Measurements from ENCODE around the gene ITGB1.

The ITGB1 gene

DNA sequence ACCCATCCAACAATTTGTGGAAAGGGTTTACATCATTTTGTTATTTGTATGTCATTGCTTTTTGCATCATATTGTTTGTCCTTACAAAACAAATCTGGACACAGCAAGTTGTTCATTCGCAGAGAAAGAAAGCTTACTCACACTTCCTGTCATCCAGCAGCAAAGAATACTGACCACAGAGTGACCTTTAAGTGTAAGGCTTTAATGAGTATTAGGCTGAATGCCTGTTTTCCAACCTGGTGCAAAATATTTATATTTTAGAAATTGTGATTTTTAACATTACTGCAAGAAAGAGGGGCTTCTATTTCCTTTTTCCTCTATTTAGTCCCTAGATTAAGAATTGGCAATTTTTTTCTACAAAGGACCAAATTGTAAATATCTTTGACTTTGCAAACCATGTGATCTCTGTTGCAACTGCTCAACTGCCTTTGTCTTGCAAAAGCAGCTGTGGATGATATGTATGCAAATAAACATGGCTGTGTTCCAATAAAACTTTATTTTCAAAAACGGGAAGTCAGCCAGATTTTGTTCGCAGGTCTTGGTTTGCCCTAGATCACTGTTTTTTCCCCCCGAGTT, 27.8 kb upstream of the ITGB1 start:
- Histone ChIP-seq H3K27me3 (ENCODE audit: control insufficient read depth, low read length) (no peaks in the 10 kb centered on the region), H3K9me3 (ENCODE audit: control insufficient read depth, insufficient read depth, low read length) (no peaks in the 10 kb centered on the region), H4K20me1 (ENCODE audit: control insufficient read depth, insufficient read depth, low read depth, low read length) (no peaks in the 10 kb centered on the region), H3K9me2 (replicated peaks; ENCODE audit: control insufficient read depth, low read length) (no peaks in the 10 kb centered on the region), H3K27ac (ENCODE audit: low read depth, low read length) (peak overlapping the region; percentile 72), H3K79me2 (ENCODE audit: control insufficient read depth, low read length) (peaks cover under 1% of the 10 kb centered on the region; the same call in 1 of the 2 replicates), H3F3A (ENCODE audit: control insufficient read depth, insufficient read depth) (peaks cover 13% of the 10 kb centered on the region), H3K4me2 (ENCODE audit: low read length) (peak overlapping the region; percentile 55), H3K36me3 (ENCODE audit: control insufficient read depth, low read length) (no peaks in the 10 kb centered on the region), H3K4me1 (ENCODE audit: control insufficient read depth, low read length) (peaks cover 82% of the 10 kb centered on the region), H3K4me3 (ENCODE audit: low read length) (peak overlapping the region; percentile 36)
- TF ChIP-seq CTCF (IDR thresholded peaks at IDR 0.05; ENCODE audit: low read depth, low read length, poor library complexity, severe bottlenecking) (no peak), EZH2phosphoT487 (IDR thresholded peaks at IDR 0.05; ENCODE audit: borderline replicate concordance, low read length) (no peak)

- no peaks in the 10 kb centered on the region for H3K27me3 ChIP-seq (ENCODE audit: control insufficient read depth, low read length)
- H3K4me1 ChIP-seq (ENCODE audit: control insufficient read depth, low read length): peaks cover 83% of the 10 kb centered on the region
- peak overlapping the region; percentile 72 for H3K27ac ChIP-seq (ENCODE audit: low read depth, low read length)
- H3F3A ChIP-seq (ENCODE audit: control insufficient read depth, insufficient read depth): peaks cover 14% of the 10 kb centered on the region
- no peaks in the 10 kb centered on the region for H3K36me3 ChIP-seq (ENCODE audit: control insufficient read depth, low read length)
- H3K9me3 ChIP-seq (ENCODE audit: control insufficient read depth, insufficient read depth, low read length): no peaks in the 10 kb centered on the region
- H3K4me3 ChIP-seq (ENCODE audit: low read length): peak overlapping the region; percentile 36
- peak overlapping the region; percentile 55 for H3K4me2 ChIP-seq (ENCODE audit: low read length)
- H3K79me2 ChIP-seq (ENCODE audit: control insufficient read depth, low read length): peaks cover 4% of the 10 kb centered on the region; the same call in 1 of the 2 replicates
- H4K20me1 ChIP-seq (ENCODE audit: control insufficient read depth, insufficient read depth, low read depth, low read length): no peaks in the 10 kb centered on the region
- no peak for TF ChIP-seq EZH2phosphoT487 (IDR thresholded peaks at IDR 0.05; ENCODE audit: borderline replicate concordance, low read length)
- TF ChIP-seq CTCF (IDR thresholded peaks at IDR 0.05; ENCODE audit: low read depth, low read length, poor library complexity, severe bottlenecking): no peak
- H3K9me2 ChIP-seq (replicated peaks; ENCODE audit: control insufficient read depth, low read length): no peaks in the 10 kb centered on the region
These were observed 27.3 kb upstream of the ITGB1 start for GRCh38 chr10:32985341-32985764.

GRCh38 chr10:32984003-32984600, 26.1 kb upstream of the ITGB1 start:
- peaks cover 4% of the 10 kb centered on the region; the same call in 1 of the 2 replicates for H3K79me2 ChIP-seq (ENCODE audit: control insufficient read depth, low read length)
- peak overlapping the region; percentile 91; the same call in 1 of the 2 replicates for H3K4me2 ChIP-seq (ENCODE audit: low read length)
- peaks cover 88% of the 10 kb centered on the region for H3K4me1 ChIP-seq (ENCODE audit: control insufficient read depth, low read length)
- H3K9me2 ChIP-seq (replicated peaks; ENCODE audit: control insufficient read depth, low read length): no peaks in the 10 kb centered on the region
- no peaks in the 10 kb centered on the region for H3K9me3 ChIP-seq (ENCODE audit: control insufficient read depth, insufficient read depth, low read length)
- H3K36me3 ChIP-seq (ENCODE audit: control insufficient read depth, low read length): no peaks in the 10 kb centered on the region
- H3K27ac ChIP-seq (ENCODE audit: low read depth, low read length): peak overlapping the region; percentile 85; the same call in 1 of the 2 replicates
- no peak overlapping the region for H3K4me3 ChIP-seq (ENCODE audit: low read length)
- TF ChIP-seq CTCF (IDR thresholded peaks at IDR 0.05; ENCODE audit: low read depth, low read length, poor library complexity, severe bottlenecking): no peak
- TF ChIP-seq EZH2phosphoT487 (IDR thresholded peaks at IDR 0.05; ENCODE audit: borderline replicate concordance, low read length): no peak
- peaks cover 14% of the 10 kb centered on the region for H3F3A ChIP-seq (ENCODE audit: control insufficient read depth, insufficient read depth)
- H4K20me1 ChIP-seq (ENCODE audit: control insufficient read depth, insufficient read depth, low read depth, low read length): no peaks in the 10 kb centered on the region
- H3K27me3 ChIP-seq (ENCODE audit: control insufficient read depth, low read length): no peaks in the 10 kb centered on the region

Measured in DOHH2 (cell line).